Kidney (tissue), 14 donors: Measurements from ENCODE around the gene ARHGEF28. TPM values are rescaled to one million over a fixed set of nuclear protein-coding genes. Genes with fewer than 3 reads are reported as not detected.

ENCODE experiments used
- DNase-seq, 5 donors: peaks; one replicate each; pipeline ENCODE4 v3.0.0-alpha.2; 2013 to 2020
- FAIRE-seq: peaks from 2 replicates; lab custom pipeline; 2012; peaks lifted over from hg19 to GRCh38; lab: Jason Lieb, UNC
- H3K27ac ChIP-seq, 2 donors: one replicate each; pipeline ENCODE4 v1.7.0; 2013; ENCODE audit warnings: low read depth in 2 of 2, low read length in 2 of 2, inconsistent platforms in 1 of 2
- H3K27me3 ChIP-seq: one replicate; pipeline ENCODE4 v1.7.1; 2013; ENCODE audit warnings: low read length, inconsistent platforms; ENCODE audit not compliant: control insufficient read depth, insufficient read depth
- H3K36me3 ChIP-seq, 3 donors: one replicate each; pipeline versions ENCODE4 v1.7.0 to v1.7.1; 2013; ENCODE audit warnings: low read length in 3 of 3, control low read depth in 1 of 3, inconsistent platforms in 1 of 3; ENCODE audit not compliant: insufficient read depth in 3 of 3, control insufficient read depth in 2 of 3
- H3K4me1 ChIP-seq, 3 donors: one replicate each; pipeline versions ENCODE4 v1.7.0 to v1.7.1; 2013; ENCODE audit warnings: low read length in 3 of 3, inconsistent platforms in 1 of 3, low read depth in 1 of 3; ENCODE audit not compliant: control insufficient read depth in 2 of 3, insufficient read depth in 2 of 3
- H3K4me3 ChIP-seq, 3 donors: one replicate each; pipeline versions ENCODE4 v1.7.0 to v1.8.1; 2013; ENCODE audit warnings: low read length in 3 of 3, control low read depth in 1 of 3, inconsistent platforms in 1 of 3
- H3K9ac ChIP-seq, 3 donors: one replicate each; pipeline versions ENCODE4 v1.7.0 to v1.7.1; 2013; ENCODE audit warnings: low read length in 3 of 3, control low read depth in 1 of 3, inconsistent platforms in 1 of 3
- H3K9me3 ChIP-seq, 3 donors: one replicate each; pipeline versions ENCODE4 v1.7.0 to v1.7.1; 2013; ENCODE audit warnings: low read length in 3 of 3, control low read depth in 1 of 3, inconsistent platforms in 1 of 3; ENCODE audit not compliant: control insufficient read depth in 2 of 3, insufficient read depth in 1 of 3
- CTCF ChIP-seq: IDR thresholded peaks from 3 replicates; pipeline ENCODE4 v1.5.1; 2012; ENCODE audit warnings: mild to moderate bottlenecking, moderate library complexity, borderline replicate concordance; ENCODE audit not compliant: insufficient read depth; ENCODE audit errors: extremely low read depth
- intact Hi-C: fragments of 100-400 bp; cut with DNase I; formaldehyde crosslinking; loops from one replicate; pipeline ENCODE4 v1.11.1; 2022
- polyA plus RNA-seq: library from polyadenylated mRNA; stranded (reverse); fragments of 350-450 nt; fragmentation: Illumina TruSeq; extraction: RNeasy Lipid Tissue Mini Kit (QIAGEN cat#74804); gene quantifications from one replicate; pipeline ENCODE4 v1.2.3, GENCODE V29; 2014; ENCODE audit warnings: low read depth, low replicate concordance; ENCODE audit not compliant: insufficient read depth
- total RNA-seq: library from RNA; stranded (reverse); fragmentation: NEBNext Ultra II Directional; extraction: Animal tissue kit (Norgen Biotek cat#: 25700); gene quantifications from one replicate; pipeline ENCODE4 v1.2.1, GENCODE V29; 2021
- donor health status: control.
- donor health status: control.
- donor health status: control.
- donor health status: control.
- donor health status: control.
- donor health status: DM: yes; HTN: yes; CAD: no.
- donor health status: Normal renal cell carcinoma (clear cell type).

The ARHGEF28 gene
- total and polyA plus RNA-seq, 2 donors from 2014 or later = 21.9 to 66.3 TPM

DNA sequence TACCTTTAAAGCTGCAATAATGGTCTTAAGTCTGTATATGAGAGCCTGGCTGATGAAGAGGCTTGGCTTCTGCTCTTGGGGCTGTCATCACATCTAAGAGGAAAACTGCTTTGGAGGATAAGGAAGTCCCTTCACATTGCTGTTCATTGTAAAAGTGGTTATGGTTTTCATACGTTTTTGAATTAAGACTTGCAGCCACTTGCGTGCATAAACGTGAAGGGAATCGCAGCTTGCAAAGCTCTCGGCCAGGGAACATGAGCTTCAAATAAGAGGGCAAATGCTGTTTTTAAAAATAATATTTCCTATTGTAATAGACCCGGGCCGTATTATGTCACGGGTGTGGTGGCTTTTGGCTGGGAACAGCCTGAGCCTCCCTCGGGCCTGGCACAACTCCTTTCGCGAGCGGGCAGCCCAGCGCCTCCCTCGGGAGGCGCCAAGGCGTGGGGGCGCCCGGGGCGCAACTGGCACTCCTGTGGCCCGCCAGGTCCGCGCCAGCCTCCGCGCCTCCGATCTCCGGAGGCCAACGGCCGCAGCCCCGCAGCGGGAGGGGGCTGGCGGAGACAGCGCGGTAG lies 538 bp upstream of the ARHGEF28 start:
- Histone ChIP-seq H3K27ac (peak overlapping the region in 1 of 2 donors; percentile 55), H3K9me3 (no peaks in the 10 kb centered on the region), H3K4me3 (peak overlapping the region; percentile 17 to 63 (median 39)), H3K27me3 (peaks cover 6% of the 10 kb centered on the region), H3K9ac (peak overlapping the region in 2 of 3 donors; percentile 9 to 70), H3K4me1 (peaks cover 0 to 7% (median 4%) of the 10 kb centered on the region in 3 donors), H3K36me3 (no peaks in the 10 kb centered on the region)
- intact Hi-C loops = no loop called here
- DNase-seq = peak in 1 of 5 donors; percentile 7
- no peak for FAIRE-seq
- TF ChIP-seq CTCF = no peak

GRCh38 chr5:73626814-73627313 lies 868 bp downstream of the ARHGEF28 start:
- peak overlapping the region; percentile 38 to 79 (median 68) for H3K4me3 ChIP-seq
- FAIRE-seq (no peak), DNase-seq (no peak)
- no peak overlapping the region for H3K27ac ChIP-seq
- H3K4me1 ChIP-seq = peaks cover 0 to 7% (median 4%) of the 10 kb centered on the region in 3 donors
- H3K36me3 ChIP-seq = no peaks in the 10 kb centered on the region
- no peak for TF ChIP-seq CTCF
- peaks cover 6% of the 10 kb centered on the region for H3K27me3 ChIP-seq
- peak overlapping the region in 2 of 3 donors; percentile 9 to 42 for H3K9ac ChIP-seq
- intact Hi-C loops = no loop called here
- H3K9me3 ChIP-seq = no peaks in the 10 kb centered on the region

- H3K9me3 ChIP-seq = no peaks in the 10 kb centered on the region
- H3K27ac ChIP-seq = no peak overlapping the region
- TF ChIP-seq CTCF = no peak
- no peak overlapping the region for H3K9ac ChIP-seq
- intact Hi-C loops = no loop called here
- no peaks in the 10 kb centered on the region for H3K36me3 ChIP-seq
- peaks cover 6% of the 10 kb centered on the region for H3K27me3 ChIP-seq
- no peak for DNase-seq
- no peak overlapping the region for H3K4me3 ChIP-seq
- H3K4me1 ChIP-seq = peaks cover 0 to 7% (median 4%) of the 10 kb centered on the region in 3 donors
- FAIRE-seq = no peak
Measured at GRCh38 chr5:73629456-73629855, 3.5 kb downstream of the ARHGEF28 start.
